HCT116 (cell line): ENCODE results near the gene SNPH. TPM values are rescaled to one million over a fixed set of nuclear protein-coding genes. Genes with fewer than 3 reads are reported as not detected.

ENCODE experiments used
- ATAC-seq: fragments of 200-7000 bp; cut with Tn5 transposase; 2 replicates; pipeline ENCODE4 v1.9.1; 2020; ENCODE audit warnings: mild to moderate bottlenecking, moderate library complexity
- BruUV-seq: library from RNA; stranded (reverse); fragments of 400-500 nt; replicated peaks from 2 replicates; lab custom pipeline; 2021; lab: Mats Ljungman, UMichigan
- CTCF ChIA-PET: fragments of 300-600 bp; sonication (Branson Sonifier 250); formaldehyde crosslinking; loops from one replicate; lab custom pipeline; 2021; ENCODE audit warnings: antibody characterized with exemption; lab: Charles Lee
- POLR2A ChIA-PET: fragments of 300-600, 350-600 bp; sonication (Branson Sonifier 250); formaldehyde crosslinking; loops from one replicate; lab custom pipeline; 2021; ENCODE audit warnings: antibody characterized with exemption; lab: Charles Lee
- RAD21 ChIA-PET, 2 experiments: fragments of 300-600 bp; sonication (Branson Sonifier 250); formaldehyde crosslinking; loops; one replicate each; lab custom pipeline; 2023; ENCODE audit warnings: low total read pairs in 2 of 2; ENCODE audit not compliant: uncharacterized antibody in 2 of 2, unreplicated experiment in 2 of 2, low non-redundant PET in 1 of 2; lab: Charles Lee
- DNase-seq: peaks from one replicate; pipeline ENCODE4 v3.0.0-alpha.2; 2010; ENCODE audit warnings: low read depth, low spot score
- H2AFZ ChIP-seq: fragments of 200-600 bp; shearing (Covaris generic), sonication (generic); 2 replicates; pipeline ENCODE4 v1.6.1; 2017; ENCODE audit warnings: low read depth, mixed run types, mixed read lengths, antibody characterized with exemption, low read length; ENCODE audit not compliant: poor library complexity, severe bottlenecking
- H3K27ac ChIP-seq: 2 replicates; pipeline ENCODE4 v1.5.1; 2012; ENCODE audit warnings: low read depth, low read length
- H3K27me3 ChIP-seq: fragments of 200-600 bp; sonication (generic); 2 replicates; pipeline ENCODE4 v1.6.1; 2016; ENCODE audit warnings: mixed run types, low read length, mixed read lengths; ENCODE audit not compliant: insufficient read depth
- H3K36me3 ChIP-seq, 2 experiments: fragments of 200-500 bp in 1 of 2; fragments of 200-600 bp in 1 of 2; sonication (Bioruptor generic) in 1 of 2; sonication (generic) in 1 of 2; 2 replicates each; pipeline versions ENCODE4 v1.5.1 to v1.6.1; 2014 to 2016; ENCODE audit warnings: low read length in 2 of 2, inconsistent platforms in 1 of 2, mixed read lengths in 1 of 2, mixed run types in 1 of 2; ENCODE audit not compliant: insufficient read depth in 2 of 2, control insufficient read depth in 1 of 2
- H3K4me1 ChIP-seq, 2 experiments: fragments of 200-600 bp in 1 of 2; sonication (generic) in 1 of 2; 2 replicates each; pipeline versions ENCODE4 v1.5.1 to v1.6.1; 2012 to 2017; ENCODE audit warnings: low read length in 2 of 2, inconsistent platforms in 1 of 2, mild to moderate bottlenecking in 1 of 2, mixed read lengths in 1 of 2, mixed run types in 1 of 2, moderate library complexity in 1 of 2; ENCODE audit not compliant: insufficient read depth in 2 of 2, control insufficient read depth in 1 of 2
- H3K4me2 ChIP-seq: fragments of 200-600 bp; sonication (generic); 2 replicates; pipeline ENCODE4 v1.6.1; 2017; ENCODE audit warnings: mixed run types, low read length, mixed read lengths
- H3K4me3 ChIP-seq, 2 experiments: fragments of 200-600 bp in 1 of 2; sonication (generic) in 1 of 2; replicated peaks in 1 of 2; 2 replicates each; pipeline ENCODE4 v1.5.1; 2011 to 2016; ENCODE audit warnings: low read length in 2 of 2, control low read depth in 1 of 2, low read depth in 1 of 2, mild to moderate bottlenecking in 1 of 2, mixed read lengths in 1 of 2, mixed run types in 1 of 2
- H3K79me2 ChIP-seq: fragments of 200-600 bp; sonication (generic); 2 replicates; pipeline ENCODE4 v1.6.1; 2017; ENCODE audit warnings: mild to moderate bottlenecking, mixed run types, low read length, moderate library complexity, mixed read lengths; ENCODE audit not compliant: insufficient read depth
- H3K9ac ChIP-seq: fragments of 200-600 bp; sonication (generic); 2 replicates; pipeline ENCODE4 v1.6.1; 2016; ENCODE audit warnings: low read length, mixed read lengths
- H3K9me2 ChIP-seq: fragments of 200-600 bp; sonication (generic), shearing (Covaris generic); 2 replicates; pipeline ENCODE4 v1.6.1; 2017; ENCODE audit warnings: mixed run types, mild to moderate bottlenecking, moderate library complexity; ENCODE audit not compliant: insufficient read depth
- H3K9me3 ChIP-seq, 2 experiments: fragments of 200-500 bp in 1 of 2; fragments of 200-600 bp in 1 of 2; sonication (Bioruptor generic) in 1 of 2; sonication (generic) in 1 of 2; 2 replicates each; pipeline ENCODE4 v1.6.1; 2014 to 2017; ENCODE audit warnings: low read length in 2 of 2, mixed read lengths in 2 of 2, inconsistent platforms in 1 of 2, low read depth in 1 of 2, mild to moderate bottlenecking in 1 of 2, mixed run types in 1 of 2, moderate library complexity in 1 of 2; ENCODE audit not compliant: control insufficient read depth in 1 of 2, insufficient read depth in 1 of 2
- H4K20me1 ChIP-seq: fragments of 200-600 bp; sonication (generic), shearing (Covaris generic); 2 replicates; pipeline ENCODE4 v1.6.1; 2017; ENCODE audit warnings: mixed run types, mild to moderate bottlenecking, moderate library complexity; ENCODE audit not compliant: insufficient read depth
- CBX3 ChIP-seq: IDR thresholded peaks from 2 replicates; pipeline ENCODE4 v1.6.1; 2012; ENCODE audit warnings: low read depth
- CEBPB ChIP-seq: IDR thresholded peaks from 2 replicates; pipeline ENCODE4 v1.6.1; 2012; ENCODE audit warnings: low read depth
- EZH2 ChIP-seq: fragments of 200-600 bp; sonication (generic); IDR thresholded peaks from 2 replicates; pipeline ENCODE4 v1.6.1; 2017; ENCODE audit warnings: antibody characterized with exemption, mixed run types
- FOSL1 ChIP-seq: IDR thresholded peaks from 2 replicates; pipeline ENCODE4 v1.6.1; 2012; ENCODE audit warnings: low read depth
- JUND ChIP-seq: IDR thresholded peaks from 2 replicates; pipeline ENCODE4 v1.6.1; 2012
- RAD21 ChIP-seq: IDR thresholded peaks from 2 replicates; pipeline ENCODE4 v1.6.1; 2012; ENCODE audit warnings: low read depth, mild to moderate bottlenecking
- REST ChIP-seq: IDR thresholded peaks from 2 replicates; pipeline ENCODE4 v1.6.1; 2012; ENCODE audit warnings: low read depth
- YY1 ChIP-seq: IDR thresholded peaks from 2 replicates; pipeline ENCODE4 v1.6.1; 2011; ENCODE audit warnings: low read length, low read depth, moderate library complexity, mild to moderate bottlenecking; ENCODE audit not compliant: insufficient replicate concordance; ENCODE audit errors: extremely low read depth
- ZBTB33 ChIP-seq: IDR thresholded peaks from 2 replicates; pipeline ENCODE4 v1.6.1; 2011; ENCODE audit warnings: mild to moderate bottlenecking, low read length, moderate library complexity; ENCODE audit not compliant: insufficient replicate concordance; ENCODE audit errors: extremely low read depth
- ZFX ChIP-seq: fragments of 450-650 bp; IDR thresholded peaks from 2 replicates; pipeline ENCODE4 v1.6.1; 2017
- ZNF274 ChIP-seq: fragments of 200-500 bp; sonication (Bioruptor generic); IDR thresholded peaks from 2 replicates; pipeline ENCODE4 v1.6.1; 2014; ENCODE audit warnings: mild to moderate bottlenecking, low read depth, low read length, inconsistent platforms
- intact Hi-C: fragments of 100-400 bp; cut with micrococcal nuclease; formaldehyde crosslinking; loops from 2 replicates; pipeline ENCODE4 v1.10.0; 2022
- total RNA-seq: library from RNA; stranded (reverse); gene quantifications from one replicate; pipeline ENCODE4 v1.2.1, GENCODE V29; 2021; ENCODE audit not compliant: unreplicated experiment

SNPH gene
- total RNA-seq, 1 experiment from 2014 or later, result 3.2 TPM

DNA sequence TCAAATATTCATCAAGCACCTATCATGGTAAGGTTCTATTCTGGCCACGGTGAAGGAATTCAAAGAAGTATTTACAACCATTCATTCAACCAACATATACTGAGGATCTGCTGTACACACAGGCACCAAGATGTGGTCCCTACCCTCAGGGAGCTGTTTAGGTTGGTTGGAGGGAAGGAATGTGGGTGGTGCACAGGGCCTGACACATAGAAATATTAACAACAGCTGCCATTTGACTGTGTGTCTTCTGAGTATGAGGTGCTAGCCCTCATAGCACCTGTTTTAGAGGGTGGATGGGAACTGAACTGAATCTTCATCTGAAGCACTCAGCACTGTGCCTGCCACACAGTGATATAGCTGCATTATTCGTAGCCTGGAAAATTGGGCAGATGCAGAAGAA, 7.3 kb downstream of the SNPH start (continued):
- TF ChIP-seq REST (no peak), CBX3 (no peak), CEBPB (no peak), ZFX (no peak), ZNF274 (no peak)

DNA sequence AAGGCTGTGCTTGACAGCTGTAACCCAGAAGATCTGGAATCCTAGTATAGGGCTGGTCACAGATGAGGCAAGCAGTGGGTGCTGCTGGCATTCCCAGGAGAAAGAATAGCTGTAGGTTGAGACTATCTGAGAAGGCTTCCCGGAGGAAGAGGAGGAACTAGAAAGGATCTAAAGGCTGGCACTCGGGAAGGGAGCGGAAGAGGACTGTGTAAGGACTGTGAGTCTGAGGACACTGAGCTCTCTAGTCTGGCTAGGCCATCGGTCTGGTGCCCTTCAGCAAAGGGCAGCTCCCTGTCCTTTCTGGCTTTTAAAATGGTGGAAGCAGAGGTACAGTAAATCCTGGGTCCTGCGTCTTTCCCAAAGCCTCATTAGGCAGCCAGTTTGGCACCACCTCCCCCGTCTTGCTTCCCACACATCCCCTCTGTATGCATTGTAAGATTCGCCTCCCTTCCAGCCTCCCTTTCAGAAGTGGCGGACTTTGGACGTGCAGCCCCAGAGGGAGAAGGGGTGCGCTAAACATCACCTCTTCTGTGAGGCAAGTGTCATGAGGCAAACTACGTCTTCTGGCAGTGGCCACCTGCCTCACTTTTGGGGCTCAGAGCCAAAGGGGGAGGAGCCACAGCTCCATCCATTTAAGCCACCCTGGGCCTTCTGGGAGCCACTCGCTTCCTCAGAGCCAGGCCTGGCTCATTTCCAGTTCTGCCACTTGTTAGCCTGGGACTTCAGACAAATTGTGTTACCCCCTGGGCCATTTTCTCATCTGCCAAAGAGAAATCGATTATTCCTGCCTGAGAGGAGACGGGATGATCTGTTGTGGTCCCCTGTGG, 8.6 kb downstream of the SNPH start:
- Histone ChIP-seq H4K20me1 (no peaks in the 10 kb centered on the region), H3K4me3 (no peak overlapping the region), H3K79me2 (no peaks in the 10 kb centered on the region), H3K9ac (no peak overlapping the region), H3K27me3 (no peaks in the 10 kb centered on the region), H3K9me3 (no peaks in the 10 kb centered on the region), H3K4me1 (no peaks in the 10 kb centered on the region), H3K9me2 (no peaks in the 10 kb centered on the region), H2AFZ (no peak overlapping the region), H3K27ac (no peak overlapping the region), H3K4me2 (no peak overlapping the region), H3K36me3 (no peaks in the 10 kb centered on the region)
- DNase-seq (no peak), ATAC-seq (no peak)
- BruUV-seq, result no TSS peak
- intact Hi-C loops, result no loop called here
- CTCF ChIA-PET, result no interaction called here
- TF ChIP-seq EZH2 (no peak), FOSL1 (no peak), REST (no peak), ZNF274 (no peak), CEBPB (no peak), ZBTB33 (no peak), JUND (no peak), YY1 (no peak), ZFX (no peak), RAD21 (no peak)
- RAD21 ChIA-PET, result no interaction called here
- POLR2A ChIA-PET, result interaction anchor here (1.0 kb wide), 1 partner anchor 9 kb away, joined by 5 read pairs; the partner anchor contains the start of gene SNPH
